Left renal pelvis (tissue), 4 donors: ENCODE data around the gene SPDYE17. TPM values are rescaled to one million over a fixed set of nuclear protein-coding genes. Genes with fewer than 3 reads are reported as not detected.
"Not testable (repeated sequence)": the region's sequence is repeated elsewhere in the genome, so short reads cannot be mapped to it uniquely, and the experiment has no call there.

ENCODE experiments used
- DNase-seq, 4 donors: peaks; one replicate each; pipeline ENCODE4 v3.0.0-alpha.2; 2013; ENCODE audit warnings: low read depth in 4 of 4, low spot score in 3 of 4
- polyA plus RNA-seq, 4 donors: library from polyadenylated mRNA; unstranded; fragments of 120-200 nt; gene quantifications; one replicate each; pipeline ENCODE4 v1.2.1, GENCODE V29; 2013; ENCODE audit not compliant: insufficient read length in 4 of 4

SPDYE17 gene
- polyA plus RNA-seq, 4 donors: not detected

- DNase-seq: not testable (repeated sequence)
These were observed 57.2 kb downstream of the SPDYE17 start for GRCh38 chr7:76974793-76975579.

GRCh38 chr7:76974336-76974735, 57.8 kb downstream of the SPDYE17 start:
- not testable (repeated sequence) for DNase-seq

GRCh38 chr7:76972391-76972790, 59.8 kb downstream of the SPDYE17 start:
- DNase-seq: not testable (repeated sequence)

Other genes starting within 250 kb of the SPDYE17 start
- gene SPDYE18, start 30.2 kb upstream of the SPDYE17 start, polyA plus RNA-seq: 1 to 10 TPM in 1 of 4 donors, under 1 TPM in 3; 0.56 to 1.6 (median 0.69) TPM
- 10 to 100 TPM; 17.5 to 31.1 (median 23.2) TPM for gene CCDC146, start 90.3 kb upstream of the SPDYE17 start, polyA plus RNA-seq
- 100 to 1,000 TPM in 1 of 4 donors, 10 to 100 TPM in 3; 18.5 to 104 (median 52.0) TPM for gene FGL2, start 167.5 kb upstream of the SPDYE17 start, polyA plus RNA-seq